Measurements from ENCODE around the gene ZNF92.

- no peak for TF ChIP-seq SP1 (IDR thresholded peaks at IDR 0.05)
- no peak for TF ChIP-seq FOXK2 (IDR thresholded peaks at IDR 0.05)
These were observed 30.7 kb upstream of the ZNF92 start for GRCh38 chr7:65342723-65343629.
